GM23248 (cell line): ENCODE results near the gene CYS1.

Experiments
- EZH2 ChIP-seq: fragments of 200-600 bp; sonication (generic); IDR thresholded peaks from 2 replicates; pipeline ENCODE4 v1.6.1; 2018; ENCODE audit warnings: antibody characterized with exemption, mild to moderate bottlenecking; ENCODE audit not compliant: insufficient read depth, poor library complexity, severe bottlenecking
- EZH2phosphoT487 ChIP-seq: fragments of 200-600 bp; sonication (generic); IDR thresholded peaks from 2 replicates; pipeline ENCODE4 v1.6.1; 2018; ENCODE audit warnings: antibody characterized with exemption, moderate library complexity, mild to moderate bottlenecking, low read depth; ENCODE audit not compliant: insufficient read depth

DNA sequence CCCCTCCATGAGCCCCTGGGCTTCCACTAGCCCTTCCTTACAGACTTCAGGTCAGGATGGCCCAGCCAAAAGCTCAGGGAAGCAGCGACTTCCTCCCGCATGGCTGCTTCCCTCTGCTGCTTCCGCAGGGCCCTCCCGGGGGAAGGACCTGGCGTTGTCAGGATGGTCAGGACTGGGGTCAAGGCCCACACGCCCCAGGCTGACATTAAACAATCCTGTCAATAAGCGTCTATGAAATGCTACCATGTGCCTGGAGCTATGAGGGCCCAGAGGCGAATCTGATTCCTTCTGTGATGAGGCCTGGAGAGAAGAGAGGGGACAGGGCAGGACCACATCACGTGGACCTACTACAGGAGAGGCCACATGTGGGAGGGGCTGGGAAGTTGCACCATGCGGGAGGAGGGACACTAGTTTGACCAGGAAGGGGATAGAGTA, 17.3 kb downstream of the CYS1 start:
- no peak for TF ChIP-seq EZH2phosphoT487
- TF ChIP-seq EZH2 = no peak
